Fibroblast of peridontal ligament (primary cell): ENCODE measurements around the gene CEP78.

Source experiments
- DNase-seq: peaks from one replicate; pipeline ENCODE4 v3.0.0-alpha.2; 2010; ENCODE audit errors: extremely low read depth

The CEP78 gene

GRCh38 chr9:78307360-78307759 is 71.5 kb downstream of the CEP78 start:
- DNase-seq = no peak

GRCh38 chr9:78309066-78309465 is 73.2 kb downstream of the CEP78 start:
- DNase-seq = no peak

GRCh38 chr9:78311075-78311474 is 75.2 kb downstream of the CEP78 start:
- DNase-seq = no peak

- DNase-seq = no peak
Measured at GRCh38 chr9:78311886-78312524, 76.1 kb downstream of the CEP78 start.

GRCh38 chr9:78314550-78314949 is 78.7 kb downstream of the CEP78 start:
- no peak for DNase-seq

- DNase-seq = peak; percentile 41
Measured at GRCh38 chr9:78314953-78315870, 79.3 kb downstream of the CEP78 start.

GRCh38 chr9:78316166-78316892 is 80.5 kb downstream of the CEP78 start:
- DNase-seq = no peak

- DNase-seq = no peak
Measured at GRCh38 chr9:78319197-78320029, 83.5 kb downstream of the CEP78 start.

GRCh38 chr9:78320030-78320693 is 84.3 kb downstream of the CEP78 start:
- no peak for DNase-seq

GRCh38 chr9:78320875-78321496 is 85.1 kb downstream of the CEP78 start:
- no peak for DNase-seq

GRCh38 chr9:78321505-78321904 is 85.6 kb downstream of the CEP78 start:
- DNase-seq = no peak

- DNase-seq = no peak
Measured at GRCh38 chr9:78324068-78324650, 88.3 kb downstream of the CEP78 start.

- DNase-seq = no peak
Measured at GRCh38 chr9:78324682-78325081, 88.8 kb downstream of the CEP78 start.

- no peak for DNase-seq
Measured at GRCh38 chr9:78325343-78325742, 89.5 kb downstream of the CEP78 start.

- DNase-seq = no peak
Measured at GRCh38 chr9:78325846-78326360, 90.0 kb downstream of the CEP78 start.

GRCh38 chr9:78326564-78326963 is 90.7 kb downstream of the CEP78 start:
- DNase-seq = no peak
